ENCODE data around the gene UNK. TPM values are rescaled to one million over a fixed set of nuclear protein-coding genes. Genes with fewer than 3 reads are reported as not detected.

The UNK gene
- total and polyA plus RNA-seq, 2 donors (not counting 3 experiments of a cell fraction or from before 2014, with no cell fraction given): 18.0 to 23.2 TPM

- H3K27me3 ChIP-seq (ENCODE audit: control insufficient read depth in 2 of 2, insufficient read depth in 2 of 2, low read length in 2 of 2): no peaks in the 10 kb centered on the region
- no peaks in the 10 kb centered on the region for H3K9me1 ChIP-seq (replicated peaks; ENCODE audit: control insufficient read depth, extremely low read depth, insufficient read depth, low read length)
- no peaks in the 10 kb centered on the region for H4K20me1 ChIP-seq (replicated peaks; ENCODE audit: control insufficient read depth, extremely low read depth, insufficient read depth, low read length)
- no peaks in the 10 kb centered on the region for H3K9me3 ChIP-seq (replicated peaks; ENCODE audit: control insufficient read depth, insufficient read depth, low read length)
- H3K4me3 ChIP-seq (replicated peaks in 1 of 3; ENCODE audit: insufficient read depth in 1 of 3, low read depth in 1 of 3, low read length in 3 of 3): no peak overlapping the region
- dilution Hi-C loops (cut with MboI; ENCODE audit: extremely low pct_ligation_motif_present, low sequenced_read_pairs): no loop called here
- H3K9ac ChIP-seq (replicated peaks; ENCODE audit: extremely low read depth, insufficient read depth, low read length): no peak overlapping the region
- ChIA-PET CTCF (interaction anchor here (1.0 to 1.5 kb wide), 2 partner anchors 19 to 28 kb away, joined by 3 read pairs; no protein-coding TSS in a partner anchor), POLR2A (no interaction called here)
- no peak overlapping the region for H3K4me2 ChIP-seq (ENCODE audit: insufficient read depth, low read length)
- intact Hi-C loops (cut with micrococcal nuclease): no loop called here
- no peak for TF ChIP-seq POLR2AphosphoS5 (IDR thresholded peaks at IDR 0.05; ENCODE audit: insufficient read depth, low read depth, low read length)
- no peak for TF ChIP-seq GATA2 (IDR thresholded peaks at IDR 0.05; ENCODE audit: insufficient read depth, insufficient read length, low read depth, low read length)
- no peak for TF ChIP-seq JUN (IDR thresholded peaks at IDR 0.05; ENCODE audit: borderline replicate concordance, insufficient read depth, insufficient read length, low read depth)
- TF ChIP-seq, protein P1, sequence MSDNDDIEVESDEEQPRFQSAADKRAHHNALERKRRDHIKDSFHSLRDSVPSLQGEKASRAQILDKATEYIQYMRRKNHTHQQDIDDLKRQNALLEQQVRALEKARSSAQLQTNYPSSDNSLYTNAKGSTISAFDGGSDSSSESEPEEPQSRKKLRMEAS (IDR thresholded peaks at IDR 0.05; ENCODE audit: insufficient read depth, insufficient read length): no peak
- no peak for TF ChIP-seq CTCF (IDR thresholded peaks at IDR 0.05; ENCODE audit: extremely low read depth in 1 of 2, insufficient read depth in 1 of 2, low read depth in 1 of 2, low read length in 2 of 2)
- TF ChIP-seq MYC (IDR thresholded peaks at IDR 0.05; ENCODE audit: low read depth, low read length): no peak
- no peak for TF ChIP-seq FOS (IDR thresholded peaks at IDR 0.05; ENCODE audit: borderline replicate concordance, insufficient read depth, low read length)
- no peak for TF ChIP-seq POLR2A (IDR thresholded peaks at IDR 0.05; ENCODE audit: low read depth, low read length)
- no peak for TF ChIP-seq EZH2 (IDR thresholded peaks at IDR 0.05; ENCODE audit: borderline replicate concordance, low read depth, low read length, severe bottlenecking)
- H3K36me3 ChIP-seq (ENCODE audit: control insufficient read depth in 2 of 2, extremely low read depth in 1 of 2, insufficient read depth in 2 of 2, low read length in 2 of 2): peaks cover 0 to 30% of the 10 kb centered on the region in 2 experiments
- H3K4me1 ChIP-seq (ENCODE audit: control insufficient read depth, extremely low read depth, insufficient read depth, low read length): peaks cover 6% of the 10 kb centered on the region
- DNase-seq (ENCODE audit: low read depth, low spot score) (no peak), FAIRE-seq (no peak)
- BruUV-seq (replicated peaks): no TSS peak
- H3K79me2 ChIP-seq (ENCODE audit: control insufficient read depth, insufficient read depth, low read length): no peaks in the 10 kb centered on the region
- H2AFZ ChIP-seq (ENCODE audit: low read depth, low read length): no peak overlapping the region
- no peak overlapping the region for H3K27ac ChIP-seq (ENCODE audit: insufficient read depth, low read depth, low read length)
Measured at GRCh38 chr17:75811174-75811573, 26.6 kb downstream of the UNK start.
